ENCODE data around the gene SCRN2. TPM values are rescaled to one million over a fixed set of nuclear protein-coding genes. Genes with fewer than 3 reads are reported as not detected.

Gene SCRN2
- total RNA-seq = 24.2 TPM
- long read RNA-seq, transcript SCRN2-201 (8 exons, 1,548 nt) = major isoform, 38 of 72 reads
- long read RNA-seq, partial matches to known transcripts = 13 of 72 reads
- long read RNA-seq, other reads (novel, unspliced or antisense) = 15 of 72 reads

DNA sequence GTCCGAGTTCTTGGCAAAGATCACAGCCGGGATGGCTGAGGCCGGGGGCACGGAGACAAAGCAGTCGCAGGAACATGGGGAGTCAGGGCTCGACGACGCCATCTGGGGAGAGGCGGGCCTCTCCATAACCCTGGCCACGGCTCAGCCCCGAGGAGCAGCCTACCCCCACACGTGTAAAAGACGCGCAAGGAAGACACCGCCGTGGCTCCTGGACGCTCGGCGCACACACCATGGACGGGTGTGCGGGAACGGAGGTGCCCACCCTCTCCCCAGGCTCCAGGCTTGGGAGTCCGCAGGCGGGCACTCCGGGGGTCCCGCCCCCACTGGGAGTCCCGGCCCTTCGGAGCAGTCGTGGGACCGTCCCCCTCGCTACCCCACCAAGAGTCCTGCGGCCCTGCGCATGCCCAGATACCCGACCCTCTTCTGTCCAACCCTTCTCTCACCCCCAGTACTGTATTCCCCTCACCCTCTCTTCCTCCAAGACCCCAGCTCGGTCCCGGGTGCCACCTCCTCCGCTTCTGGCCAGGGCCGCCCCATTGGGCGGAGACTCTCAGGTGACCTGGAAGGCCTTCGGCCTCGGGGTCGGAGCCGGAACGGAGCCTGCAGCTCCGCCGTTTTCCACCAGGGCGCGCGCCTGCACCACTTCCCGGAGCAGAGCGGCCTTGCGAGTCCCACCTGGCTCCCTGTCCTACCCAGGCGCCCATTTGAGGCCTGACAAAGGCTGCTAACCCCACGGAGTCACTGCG is at the start of gene SCRN2:
SCRN2 (minus strand) TSS at position 532 of the 746 bp plus-strand sequence; CDS start at position 102, 430 bp downstream.
- intact Hi-C loops (cut with DNase I) = loop anchor here (5.0 kb wide), 2 partner anchors 106 to 131 kb away; partner anchors contain the start of gene CDK5RAP3
- DNase-seq (peak; percentile 96), ATAC-seq (ENCODE audit: poor library complexity) (peak; percentile 96)

DNA sequence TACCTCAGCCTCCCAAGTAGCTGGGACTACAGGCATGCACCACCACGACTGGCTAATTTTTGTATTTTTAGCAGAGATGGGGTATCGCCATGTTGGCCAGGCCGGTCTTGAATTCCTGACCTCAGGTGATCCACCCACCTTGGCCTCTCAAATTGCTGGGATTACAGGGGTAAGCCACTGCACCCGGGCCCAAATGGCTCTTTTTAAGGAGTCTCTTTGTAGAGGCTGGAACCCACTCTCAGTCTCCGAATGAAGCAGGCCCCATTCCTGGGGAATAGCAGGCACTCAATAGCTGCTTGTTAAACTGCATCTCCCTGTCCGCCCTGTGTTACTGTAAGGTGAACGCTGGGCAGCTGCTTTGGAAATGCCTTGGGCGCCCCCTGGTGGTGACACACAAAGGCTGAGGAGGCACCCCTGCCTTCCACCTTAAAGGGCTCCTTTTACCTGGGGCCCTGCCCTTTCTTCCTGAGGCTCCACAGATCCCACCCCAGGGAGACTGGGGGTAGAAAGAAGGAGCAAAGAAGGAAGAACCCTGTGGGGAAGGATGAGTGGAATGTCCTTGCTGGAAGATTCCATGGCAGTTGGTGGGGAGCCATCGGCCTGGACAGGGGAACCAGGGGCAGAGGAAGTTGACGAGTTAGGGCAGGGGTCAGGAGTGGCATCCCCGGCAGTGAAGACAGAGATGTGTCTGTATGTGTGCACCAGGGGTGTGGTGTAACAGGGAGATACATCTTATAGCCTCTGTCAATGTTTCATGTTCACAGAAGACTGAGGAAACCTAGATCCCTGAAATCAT is 48.9 kb upstream of the SCRN2 start:
- ATAC-seq (ENCODE audit: poor library complexity) (peak; percentile 94), DNase-seq (peak; percentile 93)
- intact Hi-C loops (cut with DNase I) = loop anchor here (2.0 kb wide), 1 partner anchor 47 kb away; no protein-coding TSS in a partner anchor

DNA sequence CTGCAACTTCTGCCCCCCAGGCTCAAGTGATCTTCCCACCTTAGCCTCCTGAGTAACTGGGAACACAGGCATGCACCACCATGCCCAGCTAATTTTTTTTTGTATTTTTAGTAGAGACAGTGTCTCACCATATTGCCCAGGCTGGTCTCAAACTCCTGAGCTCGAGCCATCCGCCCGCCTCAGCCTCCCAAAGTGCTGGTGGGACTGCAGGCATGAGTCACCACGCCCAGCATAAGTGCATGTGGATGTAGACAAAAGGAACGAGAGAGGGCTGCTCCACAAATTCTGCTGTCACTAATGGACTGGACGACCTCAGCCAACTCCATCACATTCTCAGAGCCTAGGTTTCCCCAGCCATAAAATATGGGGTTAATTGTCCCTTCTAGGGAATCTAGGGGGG is 47.2 kb upstream of the SCRN2 start:
- intact Hi-C loops (cut with DNase I) = loop anchor here (2.0 kb wide), 1 partner anchor 45 kb away; no protein-coding TSS in a partner anchor
- no peak for ATAC-seq (ENCODE audit: poor library complexity)
- DNase-seq = no peak

DNA sequence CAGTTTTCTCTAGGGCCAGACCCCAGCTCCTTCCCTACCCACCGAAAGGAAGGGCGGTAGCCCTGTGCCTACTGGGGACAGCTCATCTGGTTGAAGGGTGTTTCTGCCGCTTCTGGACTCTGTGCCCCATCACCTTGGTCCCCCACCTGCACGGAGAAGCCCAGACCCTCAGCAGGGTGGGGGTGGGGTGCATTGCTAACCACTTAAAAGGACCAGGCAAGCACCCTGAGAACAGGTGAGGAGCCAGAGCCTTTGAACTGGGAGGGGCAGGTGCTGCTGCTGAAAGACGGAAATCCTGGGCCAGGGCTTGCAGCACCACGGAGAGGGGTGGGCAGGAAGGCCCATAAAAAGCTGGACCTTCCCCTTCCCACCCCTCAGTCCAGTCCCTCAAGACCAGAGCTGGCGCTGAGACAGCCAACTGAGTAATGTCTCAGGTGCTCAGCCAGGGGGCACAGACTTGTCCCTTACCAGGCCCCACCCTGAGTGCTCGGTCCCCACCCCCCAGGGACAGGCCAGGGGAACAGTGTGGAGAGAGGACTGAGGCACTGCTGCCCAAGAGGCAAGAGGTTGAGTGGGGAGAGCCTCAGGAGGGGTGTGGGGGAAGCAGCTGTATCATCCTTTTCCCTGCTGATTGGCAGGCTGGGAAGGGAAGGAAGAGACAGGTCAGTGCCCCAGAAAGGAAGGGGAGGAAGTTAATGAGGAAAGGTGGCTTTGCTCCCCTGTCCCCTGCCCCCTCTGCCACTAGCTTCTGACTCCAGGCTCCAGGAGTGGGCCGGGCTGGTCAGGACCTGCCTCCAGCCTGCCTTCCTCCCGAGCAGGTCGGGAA is 44.0 kb upstream of the SCRN2 start:
- no peak for DNase-seq
- ATAC-seq (ENCODE audit: poor library complexity) = no peak
- intact Hi-C loops (cut with DNase I) = no loop called here

DNA sequence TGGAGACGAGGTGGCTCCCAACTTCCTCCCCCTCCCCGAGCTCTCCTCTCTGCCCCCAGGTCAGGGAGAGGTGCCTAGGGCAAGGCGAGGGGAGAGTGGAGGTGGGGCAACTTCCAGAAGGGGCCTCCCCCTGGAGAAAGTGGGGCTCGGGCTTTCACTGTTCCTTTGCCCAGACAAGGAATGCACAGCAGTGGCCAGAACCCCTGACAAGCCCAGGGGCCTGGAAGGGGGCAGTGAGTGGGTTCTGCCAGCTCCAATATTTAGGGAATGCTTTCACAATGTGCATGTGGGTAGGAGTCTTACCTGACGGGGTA is 43.3 kb upstream of the SCRN2 start:
- intact Hi-C loops (cut with DNase I) = no loop called here
- DNase-seq (no peak), ATAC-seq (ENCODE audit: poor library complexity) (no peak)

DNA sequence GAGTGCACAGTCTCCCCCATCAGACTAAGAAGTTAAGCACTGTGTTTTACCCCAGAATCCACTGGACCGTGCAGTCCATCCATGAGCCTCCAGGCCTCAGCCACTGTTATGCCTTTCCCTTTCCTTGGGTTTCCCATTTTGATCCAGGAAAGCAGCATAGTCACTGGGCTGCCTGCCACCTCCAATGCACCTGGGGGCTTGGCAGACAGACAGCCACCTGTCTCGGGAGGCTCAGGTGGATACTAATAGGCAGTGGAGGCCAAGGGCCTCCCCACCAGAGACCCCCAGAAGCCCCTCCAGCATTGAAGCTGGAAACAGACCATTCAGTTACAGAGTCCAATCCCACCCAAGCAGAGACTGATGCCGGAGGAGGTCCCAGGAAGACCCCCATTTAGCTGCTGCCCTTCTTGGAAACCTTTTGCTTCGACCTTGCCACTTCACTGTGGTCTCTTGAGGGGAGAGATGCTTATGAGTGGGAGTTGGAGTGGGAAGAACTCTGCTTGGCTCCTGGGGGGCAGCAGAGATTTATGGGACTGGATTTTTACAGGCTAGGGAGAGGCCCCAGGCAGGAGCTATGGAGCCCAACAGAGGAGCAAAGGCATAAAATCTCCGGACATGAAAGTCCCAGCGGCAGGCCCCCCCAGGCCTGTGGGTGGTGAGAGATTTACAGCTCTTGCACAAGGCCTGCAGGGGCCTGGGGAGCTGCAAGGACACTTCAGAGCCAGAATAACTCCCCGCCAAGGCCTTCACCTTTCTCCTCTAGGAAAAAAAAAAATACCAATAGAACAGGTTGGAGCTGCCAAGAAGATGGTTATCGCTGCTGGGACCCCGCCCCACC is 42.7 kb upstream of the SCRN2 start:
- DNase-seq (no peak), ATAC-seq (ENCODE audit: poor library complexity) (no peak)
- intact Hi-C loops (cut with DNase I) = no loop called here

DNA sequence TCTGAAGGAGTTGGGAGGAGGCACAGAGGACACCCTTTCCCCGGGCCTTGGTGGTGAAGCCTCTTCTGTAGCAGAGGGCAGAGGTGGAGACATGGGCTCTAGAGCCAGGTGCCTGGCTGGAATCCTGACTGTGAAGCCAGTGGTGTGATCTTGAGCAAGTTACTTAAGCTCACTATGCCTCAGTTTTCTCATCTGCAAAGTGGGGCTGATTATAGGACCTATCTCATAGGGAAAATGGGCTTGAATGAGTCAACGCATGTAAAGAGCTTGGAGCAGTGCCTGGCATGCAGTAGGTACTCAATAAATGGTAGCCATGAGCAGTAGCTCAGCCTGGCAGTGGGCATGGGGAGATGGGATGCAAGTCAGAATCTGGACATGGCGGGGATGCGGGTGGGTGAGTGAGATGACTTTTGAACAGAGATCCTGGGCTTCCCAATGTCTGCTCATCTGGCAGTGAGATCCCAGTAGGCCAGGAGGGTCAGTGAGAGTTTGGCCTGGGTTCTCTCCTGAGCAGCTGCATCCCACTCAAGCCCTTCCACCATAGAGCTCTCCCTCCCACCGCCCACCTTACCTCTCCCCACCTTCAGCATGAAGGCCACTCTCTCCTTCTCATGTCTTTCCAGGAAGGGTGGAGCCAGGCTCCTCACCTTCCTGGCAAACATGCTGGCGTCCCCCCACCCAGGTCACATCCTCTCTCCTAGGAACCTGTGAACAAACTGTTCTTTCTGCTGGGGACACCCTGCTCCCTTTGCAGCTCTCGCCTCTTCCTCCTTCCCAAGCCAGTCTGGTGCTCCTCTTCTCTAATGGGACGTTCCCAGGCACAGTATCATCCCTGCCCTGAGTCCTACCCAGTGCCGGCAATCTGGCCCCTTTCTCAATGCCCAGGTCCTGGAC is 41.9 kb upstream of the SCRN2 start:
- DNase-seq (no peak), ATAC-seq (ENCODE audit: poor library complexity) (no peak)
- intact Hi-C loops (cut with DNase I) = no loop called here

DNA sequence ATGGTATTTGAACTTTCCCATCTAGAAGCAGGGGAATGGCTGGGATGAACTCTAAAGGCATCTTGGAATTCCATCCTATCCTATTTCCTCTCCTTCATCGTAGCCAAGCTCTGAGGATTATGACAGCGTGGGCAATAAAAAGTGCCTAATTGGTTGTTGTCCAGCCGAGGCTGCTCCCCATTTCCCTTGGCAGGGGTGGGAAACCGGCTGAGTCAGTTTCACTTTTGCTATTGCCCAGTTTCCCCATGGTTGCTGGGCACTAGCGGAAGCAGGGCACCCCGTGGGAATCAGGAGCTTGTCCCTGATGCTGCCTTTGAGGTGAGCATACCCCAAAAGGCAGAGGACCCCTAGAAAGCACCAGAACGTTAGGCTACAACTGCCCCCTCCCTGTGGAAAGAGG is 41.2 kb upstream of the SCRN2 start:
- no peak for ATAC-seq (ENCODE audit: poor library complexity)

DNA sequence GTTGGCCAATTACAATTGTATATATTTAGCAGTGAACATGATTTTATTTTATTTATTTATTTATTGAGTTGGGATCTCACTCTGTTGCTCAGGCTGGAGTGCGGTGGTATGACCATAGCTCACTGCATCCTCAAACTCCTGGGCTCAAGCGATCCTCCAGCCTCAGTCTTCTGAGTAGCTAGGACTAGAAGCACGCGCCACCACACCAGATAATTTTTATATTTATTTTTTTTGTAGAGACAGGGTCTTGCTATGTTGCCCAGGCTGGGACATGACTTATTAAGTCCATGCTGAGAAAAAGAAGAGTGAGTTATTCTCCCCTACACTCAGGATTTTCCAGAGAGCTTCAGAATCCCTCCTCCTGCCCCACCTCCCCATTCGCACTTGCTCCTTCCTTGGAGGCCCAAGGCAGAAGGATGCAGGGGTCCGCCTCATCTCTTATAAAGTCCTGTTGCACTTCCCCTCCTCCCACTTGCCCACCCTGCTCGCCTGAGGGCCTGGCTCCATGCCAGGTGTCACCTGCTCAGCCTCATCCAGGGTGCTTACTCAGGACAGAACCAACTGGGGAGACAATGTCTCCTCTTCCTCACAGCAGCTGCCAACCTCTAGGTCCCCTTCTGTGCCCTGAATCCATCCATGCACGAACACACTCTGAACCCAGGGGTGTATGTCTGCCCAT is 38.8 kb upstream of the SCRN2 start:
- intact Hi-C loops (cut with DNase I) = no loop called here
- ATAC-seq (ENCODE audit: poor library complexity) = no peak
- no peak for DNase-seq

More for the DNA sequence above, 41.2 kb upstream of the SCRN2 start:
- no peak for DNase-seq
- intact Hi-C loops (cut with DNase I) = no loop called here

DNA sequence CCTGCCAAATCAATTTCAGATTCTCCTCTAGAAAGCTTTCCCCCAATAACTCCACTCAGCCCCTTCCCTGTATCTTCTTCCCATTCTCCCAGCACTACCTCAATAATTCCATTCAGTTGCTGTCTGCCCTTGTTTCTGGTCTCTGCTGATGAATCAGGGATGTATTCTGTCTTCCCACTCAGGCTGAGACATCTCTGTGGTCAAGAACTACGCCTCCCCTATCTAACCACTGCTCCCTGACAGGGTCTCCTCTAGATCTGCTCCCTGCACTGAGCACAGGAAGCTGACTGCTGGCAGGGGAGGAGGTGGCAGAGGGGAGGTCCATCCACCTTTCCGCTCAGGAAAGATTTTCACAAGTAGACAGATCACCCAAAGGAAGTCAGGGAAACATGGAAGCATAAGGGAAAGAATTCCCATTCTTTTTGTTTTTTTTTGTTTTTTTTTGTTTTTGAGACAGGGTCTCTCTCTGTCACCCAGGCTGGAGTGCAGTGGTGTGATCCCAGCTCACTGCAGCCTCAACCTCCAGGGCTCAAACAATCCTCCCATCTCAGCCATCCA is 38.0 kb upstream of the SCRN2 start:
- ATAC-seq (ENCODE audit: poor library complexity) = no peak

DNA sequence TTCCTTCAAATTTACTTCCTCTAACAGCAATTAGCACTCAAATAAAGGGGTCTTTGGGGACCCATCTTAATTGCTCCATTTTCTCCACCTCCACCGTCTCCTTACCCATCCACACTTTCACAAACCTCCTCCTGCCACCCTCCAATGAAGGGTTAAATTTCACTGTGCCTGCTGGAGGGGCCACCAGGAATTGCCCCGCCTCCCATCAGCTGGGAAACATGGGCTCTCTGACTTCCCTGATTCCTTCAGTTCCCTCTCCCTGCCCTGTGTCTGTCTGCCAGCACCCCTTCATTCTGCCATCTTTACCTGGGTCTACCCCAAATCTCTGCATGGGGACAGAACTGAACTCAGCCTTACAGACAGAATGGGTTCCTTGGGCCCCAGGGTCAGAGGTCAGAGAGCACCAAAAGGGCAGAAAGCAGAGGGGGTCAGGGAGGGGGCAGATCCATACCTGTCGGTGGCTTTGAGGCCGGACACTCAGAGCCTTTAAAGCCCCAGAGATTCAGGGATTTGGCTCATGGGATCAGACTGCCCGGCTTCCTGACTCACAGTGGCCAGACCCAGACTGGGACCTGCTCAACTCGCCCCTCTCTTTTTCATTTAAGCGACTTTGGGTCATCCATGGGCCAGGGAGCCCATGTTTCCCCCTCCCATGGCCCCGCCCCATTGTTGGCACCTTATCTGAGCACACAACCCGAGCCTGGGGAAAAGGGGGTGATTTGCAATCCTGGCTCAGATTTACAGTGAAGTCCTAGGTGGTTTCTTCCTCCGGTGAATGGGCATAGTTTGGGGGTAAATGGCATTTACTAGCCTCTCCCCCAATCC is 37.3 kb upstream of the SCRN2 start:
- intact Hi-C loops (cut with DNase I) = no loop called here
- DNase-seq (no peak), ATAC-seq (ENCODE audit: poor library complexity) (no peak)

More for the DNA sequence above, 38.0 kb upstream of the SCRN2 start:
- DNase-seq = no peak
- intact Hi-C loops (cut with DNase I) = no loop called here

DNA sequence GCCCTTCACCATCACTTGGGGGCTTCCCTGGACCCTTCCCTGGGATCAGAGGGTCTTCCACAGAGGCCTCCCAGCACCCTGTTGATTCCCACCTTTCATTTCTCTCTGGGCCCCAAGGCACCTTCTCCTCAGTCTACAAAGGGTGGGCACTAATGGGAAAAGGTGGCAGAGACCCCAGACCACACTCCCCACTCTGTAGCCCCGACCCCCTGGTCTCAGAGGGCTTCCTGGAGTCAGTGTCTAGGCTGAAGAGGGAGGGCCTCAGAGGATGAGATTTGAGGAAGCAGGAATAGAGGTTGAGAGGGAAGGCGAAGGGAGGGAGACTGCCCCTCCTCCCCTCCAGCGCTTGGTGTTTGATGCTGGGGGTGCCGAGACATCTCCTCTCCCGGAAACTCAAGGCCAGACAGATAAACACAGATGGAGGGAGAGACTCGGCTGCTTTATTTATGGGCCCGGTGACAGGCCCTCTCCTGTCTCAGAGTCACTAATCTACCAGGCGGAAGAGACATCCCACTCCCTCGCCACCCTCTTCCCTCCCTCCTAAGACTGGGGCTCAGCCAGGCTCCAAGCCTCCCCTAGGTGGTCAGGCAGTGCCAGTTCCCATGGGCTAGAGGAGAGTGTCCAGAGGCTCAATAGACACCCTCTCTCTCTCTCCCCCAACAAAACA is 36.4 kb upstream of the SCRN2 start:
- DNase-seq = no peak
- no peak for ATAC-seq (ENCODE audit: poor library complexity)
- intact Hi-C loops (cut with DNase I) = no loop called here

DNA sequence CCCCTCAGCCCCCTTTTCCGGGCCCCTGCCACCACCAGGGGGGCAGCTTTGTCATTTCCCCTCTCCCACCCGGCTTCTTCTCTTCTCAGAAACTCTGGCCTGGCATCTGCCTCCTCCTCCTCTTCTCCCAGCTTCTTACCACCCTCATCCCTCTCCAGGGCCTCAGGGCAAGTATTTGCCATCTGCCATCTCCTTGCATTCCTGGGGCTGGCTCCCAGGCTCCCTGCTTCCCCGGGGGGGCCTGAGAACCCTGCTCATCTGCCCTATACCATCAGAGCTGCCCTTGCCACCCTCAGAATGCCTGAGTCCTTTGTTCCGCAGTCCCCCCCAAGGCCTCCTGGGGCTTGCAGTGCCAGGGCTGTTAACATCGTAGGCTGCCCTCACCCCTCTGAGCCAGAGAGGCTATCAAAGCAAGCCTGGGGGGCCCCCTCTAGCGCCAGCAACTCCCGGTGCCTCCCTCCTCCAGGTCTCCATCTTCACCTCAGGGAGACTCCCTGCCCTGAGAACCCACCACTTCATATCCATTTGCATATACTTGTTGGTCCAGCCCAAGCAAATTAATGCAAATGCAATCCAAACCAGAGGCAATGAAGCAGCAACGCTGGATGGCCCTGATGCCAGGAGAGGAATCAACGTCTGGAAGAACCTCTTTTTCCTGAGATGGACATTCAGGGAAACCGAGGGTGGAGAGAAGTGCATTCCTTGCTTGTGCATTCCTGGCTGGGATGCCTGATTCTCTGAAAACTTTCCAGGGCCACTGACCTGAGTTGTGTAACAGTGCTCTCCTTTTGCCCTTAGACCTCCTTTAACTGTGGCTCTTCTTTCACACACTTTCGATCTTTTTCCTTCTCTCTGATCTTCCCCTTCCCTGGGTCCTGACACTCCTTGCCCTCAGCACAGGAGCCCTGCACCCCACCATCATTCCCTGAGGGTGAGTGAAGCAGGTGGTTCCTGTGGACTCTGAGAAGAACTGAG is 34.2 kb upstream of the SCRN2 start:
- DNase-seq = no peak
- no peak for ATAC-seq (ENCODE audit: poor library complexity)
- intact Hi-C loops (cut with DNase I) = no loop called here

Data from Right ventricle myocardium superior (tissue), 1 donor.